Heart left ventricle (tissue), 16 donors: Measurements from ENCODE around the gene MBD1. TPM values are rescaled to one million over a fixed set of nuclear protein-coding genes. Genes with fewer than 3 reads are reported as not detected.
A peak's percentile ranks its signal among the peaks of the same experiment; 100 is the strongest.

Experiments
- ATAC-seq, 4 donors: fragments of 200-7000 bp; cut with Tn5 transposase; one replicate each; pipeline ENCODE4 v1.9.1; 2020 to 2022; ENCODE audit warnings: moderate library complexity in 4 of 4, mild to moderate bottlenecking in 3 of 4, moderate number of reproducible peaks in 1 of 4
- DNase-seq, 5 donors: peaks; one replicate each; pipeline ENCODE4 v3.0.0-alpha.2; 2020
- H3K27ac ChIP-seq, 12 donors: fragments of 200-600 bp; sonication (generic) in 4 of 12; one replicate each; pipeline versions ENCODE4 v1.5.0 to v1.8.0; 2016 to 2022; ENCODE audit warnings: mild to moderate bottlenecking in 2 of 12
- H3K27me3 ChIP-seq, 9 donors: fragments of 200-600 bp; sonication (generic) in 2 of 9; one replicate each; pipeline versions ENCODE4 v1.5.1 to v1.8.0; 2016 to 2022; ENCODE audit warnings: mild to moderate bottlenecking in 3 of 9
- H3K36me3 ChIP-seq, 9 donors: fragments of 200-600 bp; sonication (generic) in 2 of 9; one replicate each; pipeline versions ENCODE4 v1.5.0 to v1.8.0; 2018 to 2022; ENCODE audit warnings: mild to moderate bottlenecking in 2 of 9
- H3K4me1 ChIP-seq, 12 donors: fragments of 200-600 bp; sonication (generic) in 4 of 12; one replicate each; pipeline versions ENCODE4 v1.5.0 to v1.8.0; 2016 to 2022; ENCODE audit warnings: mild to moderate bottlenecking in 3 of 12
- H3K4me3 ChIP-seq, 12 donors: fragments of 200-600 bp; sonication (generic) in 4 of 12; one replicate each; pipeline versions ENCODE4 v1.5.0 to v1.8.0; 2017 to 2022; ENCODE audit warnings: mild to moderate bottlenecking in 9 of 12, moderate library complexity in 4 of 12
- H3K9me3 ChIP-seq, 12 donors: fragments of 200-600 bp; sonication (generic) in 4 of 12; one replicate each; pipeline versions ENCODE4 v1.5.0 to v1.8.0; 2016 to 2022; ENCODE audit warnings: mild to moderate bottlenecking in 1 of 12
- CTCF ChIP-seq, 12 donors: fragments of 200-600 bp; sonication (generic) in 4 of 12; IDR thresholded peaks; one replicate each; pipeline versions ENCODE4 v1.5.0 to v1.8.0; 2018 to 2022; ENCODE audit warnings: antibody characterized with exemption in 12 of 12, mild to moderate bottlenecking in 5 of 12
- POLR2A ChIP-seq, 2 donors: fragments of 450-650 bp; IDR thresholded peaks; one replicate each; pipeline ENCODE4 v1.6.1; 2017; ENCODE audit warnings: antibody characterized with exemption in 2 of 2, mild to moderate bottlenecking in 2 of 2, moderate library complexity in 2 of 2
- WGBS, 4 donors: extraction: QIAGEN DNeasy Blood & Tissue Kit in 2 of 4; methylation state at CpG; one replicate each; pipeline versions ENCODE4 v1.1.5 to v1.1.7; 2013 to 2018; 5-methylcytosine and 5-hydroxymethylcytosine counted together
- intact Hi-C, 10 donors: fragments of 100-400 bp; cut with DNase I; formaldehyde crosslinking; loops; one replicate each; pipeline versions ENCODE4 v1.11.1 to v1.14.2; 2022
- polyA plus RNA-seq, 2 donors: library from polyadenylated mRNA; stranded (reverse); fragments of 200-250 nt; gene quantifications; one replicate each; pipeline ENCODE4 v1.2.3, GENCODE V29; 2013
- total RNA-seq, 9 donors: library from RNA; depleted of rRNA in 2 of 9; stranded (reverse); fragments of >200 nt in 2 of 9; fragmentation: NEBNext Ultra II Directional in 3 of 9; extraction: Animal tissue kit (Norgen Biotek cat#: 25700) in 3 of 9; gene quantifications; one replicate each; pipeline versions ENCODE4 v1.1.0 to v1.2.4, GENCODE V29; 2016 to 2023
- donor health status: ischemic (EF 13 %, LVEDD 7.1; RV severe dilation, severe dysfunction).
- donor health status: healthy with polysubstance abuse.
- donor health status: DM: no; HTN: yes; CAD: no.
- donor health status: DM: no; HTN: no; CAD: no.
- donor health status: ischemic (EF 25% LVEDD 6.9; RV normal size, moderate dysfunction).
- donor health status: ischemic (EF 25% LVEDD 5.7; RV mildly dilated, moderate dysfunction).
- donor health status: healthy.
- donor health status: DM: yes; HTN: yes; CAD: no.
- donor health status: ischemic (EF 35%, LVEDD 5.7; RV mildly dilated, moderate dysfunction).
- donor health status: nonischemic (EF 11% LVEDD 7.7; RV severe dilation, severe dysfunction).
- donor health status: DM: yes; HTN: yes; CAD: no.
- donor health status: PGD.
- donor health status: ischemic (EF 29% LVEDD 5.4; RV normal size, mild dysfunction).
- donor health status: nonischemic (EF 23%, LVEDD 6.1; RV moderate dilation, normal function).

Gene MBD1
- total and polyA plus RNA-seq, 11 donors = 22.4 to 87.7 (median 51.4) TPM

GRCh38 chr18:50279752-50280151 is 1.6 kb downstream of the MBD1 start:
- peaks cover 3 to 29% (median 23%) of the 10 kb centered on the region in 12 donors for H3K4me1 ChIP-seq
- peak overlapping the region in 5 of 12 donors; percentile 70 to 99 (median 90) for H3K4me3 ChIP-seq
- H3K27ac ChIP-seq = no peak overlapping the region
- H3K27me3 ChIP-seq = no peaks in the 10 kb centered on the region
- no peak for TF ChIP-seq POLR2A (IDR thresholded peaks at IDR 0.05)
- TF ChIP-seq CTCF (IDR thresholded peaks at IDR 0.05) = no peak
- ATAC-seq (no peak), DNase-seq (no peak)
- no peaks in the 10 kb centered on the region for H3K9me3 ChIP-seq
- H3K36me3 ChIP-seq = peaks cover 2 to 76% (median 65%) of the 10 kb centered on the region in 9 donors
- intact Hi-C loops = loop anchor here in 7 of 10 donors (2.0 to 10.0 kb wide), 7 partner anchors 13 to 785 kb away; partner anchors contain the start of genes RPL17 (in 2 of the 7), ACAA2 (in 1 of the 7), CFAP53 (in 1 of the 7) and ELAC1 (in 1 of the 7)
- WGBS, 4 donors = 91 to 97% (median 96%) methylated on average over 7 of the region's 7 CpGs

DNA sequence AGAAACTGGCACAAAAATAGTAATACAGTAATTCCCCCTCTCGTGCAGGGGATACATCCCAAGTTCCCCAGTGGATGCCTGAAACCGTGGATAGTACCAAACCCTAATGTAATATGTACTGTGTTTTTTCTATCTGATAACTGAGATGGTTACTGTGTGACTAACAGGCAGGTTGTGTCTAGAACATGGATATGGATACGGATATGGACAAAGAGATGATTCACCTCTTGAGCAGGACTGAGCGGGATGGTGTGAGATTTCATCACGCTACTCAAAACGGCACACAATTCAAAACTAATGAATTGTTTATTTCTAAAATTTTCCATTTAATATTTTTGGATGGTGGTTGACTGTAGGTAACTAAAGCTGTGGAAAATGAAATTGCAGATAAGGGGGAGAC is 3.4 kb downstream of the MBD1 start:
- peaks cover 2 to 78% (median 69%) of the 10 kb centered on the region in 9 donors for H3K36me3 ChIP-seq
- no peaks in the 10 kb centered on the region for H3K27me3 ChIP-seq
- TF ChIP-seq POLR2A (IDR thresholded peaks at IDR 0.05) (no peak), CTCF (IDR thresholded peaks at IDR 0.05) (no peak)
- H3K9me3 ChIP-seq = no peaks in the 10 kb centered on the region
- DNase-seq = no peak
- ATAC-seq = no peak
- intact Hi-C loops = no loop called here
- H3K4me3 ChIP-seq = no peak overlapping the region
- H3K4me1 ChIP-seq = peaks cover 3 to 29% (median 23%) of the 10 kb centered on the region in 12 donors
- H3K27ac ChIP-seq = no peak overlapping the region
- WGBS, 4 donors = 82 to 85% (median 84%) methylated on average over 6 of the region's 6 CpGs

DNA sequence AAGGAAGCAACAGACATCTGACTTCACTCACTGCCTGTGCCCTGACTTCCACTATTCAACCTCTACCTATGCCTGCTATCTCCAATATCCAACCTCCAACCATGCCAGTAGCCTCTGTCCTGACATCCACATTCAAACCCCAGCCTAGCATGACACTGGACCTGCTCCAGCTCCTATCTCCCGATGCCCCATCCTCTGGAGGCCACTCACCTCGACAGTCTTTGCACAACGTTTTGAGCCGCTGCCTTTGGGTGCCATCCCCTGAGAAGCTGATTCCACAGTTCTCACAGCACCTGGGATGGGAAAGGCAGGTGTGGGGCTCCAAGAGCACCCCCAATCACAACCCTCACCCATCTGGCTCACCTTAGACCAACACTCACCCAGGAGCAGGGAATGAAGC is 4.9 kb downstream of the MBD1 start:
- TF ChIP-seq CTCF (IDR thresholded peaks at IDR 0.05) (no peak), POLR2A (IDR thresholded peaks at IDR 0.05) (no peak)
- peaks cover 2 to 85% (median 80%) of the 10 kb centered on the region in 9 donors for H3K36me3 ChIP-seq
- peaks cover 0 to 23% (median 18%) of the 10 kb centered on the region in 12 donors for H3K4me1 ChIP-seq
- ATAC-seq (no peak), DNase-seq (no peak)
- 89 to 95% (median 92%) methylated on average over 4 of the region's 4 CpGs for WGBS, 4 donors
- intact Hi-C loops = no loop called here
- H3K27ac ChIP-seq = no peak overlapping the region
- H3K9me3 ChIP-seq = no peaks in the 10 kb centered on the region
- H3K4me3 ChIP-seq = no peak overlapping the region
- no peaks in the 10 kb centered on the region for H3K27me3 ChIP-seq

DNA sequence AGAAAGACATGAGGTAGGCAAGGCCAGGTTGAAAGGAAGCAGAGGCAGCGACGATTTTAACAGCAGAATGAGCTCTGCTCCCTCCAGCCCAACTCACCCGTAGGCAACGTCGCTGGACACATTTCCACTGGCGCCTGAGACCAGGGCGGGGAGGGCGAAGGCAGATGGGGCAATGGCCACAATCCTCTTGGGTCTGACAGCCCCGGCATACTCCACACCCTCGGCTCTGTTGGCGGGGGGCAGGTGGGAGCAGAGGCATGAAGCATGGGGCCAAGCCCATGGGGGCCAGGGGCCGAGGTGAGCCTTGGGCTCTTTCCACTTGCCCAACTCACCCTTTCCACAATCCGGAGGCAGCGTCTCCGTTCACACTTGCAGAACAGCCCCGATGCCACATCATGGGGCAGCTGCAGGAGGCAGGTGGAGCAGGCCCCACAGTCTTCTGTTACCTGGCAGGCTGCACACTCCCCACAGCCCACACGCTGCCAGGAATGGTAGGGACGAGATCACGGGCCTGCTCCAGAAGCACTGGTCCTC is 5.8 kb downstream of the MBD1 start:
- Histone ChIP-seq H3K27me3 (no peaks in the 10 kb centered on the region), H3K4me1 (peaks cover 0 to 20% (median 16%) of the 10 kb centered on the region in 12 donors), H3K4me3 (no peak overlapping the region), H3K27ac (no peak overlapping the region), H3K36me3 (peaks cover 2 to 94% (median 88%) of the 10 kb centered on the region in 9 donors), H3K9me3 (no peaks in the 10 kb centered on the region)
- TF ChIP-seq POLR2A (IDR thresholded peaks at IDR 0.05) (no peak), CTCF (IDR thresholded peaks at IDR 0.05) (no peak)
- ATAC-seq (no peak), DNase-seq (no peak)
- intact Hi-C loops = no loop called here
- WGBS, 4 donors = 94 to 97% (median 97%) methylated on average over 16 to 19 of the region's 19 CpGs
